Glutamatergic neuron (in vitro differentiated cells): ENCODE results near the gene DLX2. TPM values are rescaled to one million over a fixed set of nuclear protein-coding genes. Genes with fewer than 3 reads are reported as not detected.
"Not testable (repeated sequence)": the region's sequence is repeated elsewhere in the genome, so short reads cannot be mapped to it uniquely, and the experiment has no call there.

Source experiments
- DNase-seq: peaks from one replicate; pipeline ENCODE4 v3.0.0; 2022
- H3K27ac Mint-ChIP-seq: one replicate; pipeline ENCODE4 v1.8.0; 2020; ENCODE audit warnings: mild to moderate bottlenecking, mixed read lengths, inconsistent platforms; ENCODE audit not compliant: unreplicated experiment
- H3K27me3 Mint-ChIP-seq: one replicate; pipeline ENCODE4 v1.8.0; 2020; ENCODE audit warnings: mild to moderate bottlenecking, moderate library complexity, mixed read lengths, inconsistent platforms; ENCODE audit not compliant: unreplicated experiment
- H3K36me3 Mint-ChIP-seq: one replicate; pipeline ENCODE4 v1.8.0; 2020; ENCODE audit warnings: mild to moderate bottlenecking, mixed read lengths, inconsistent platforms; ENCODE audit not compliant: unreplicated experiment
- H3K4me1 Mint-ChIP-seq: one replicate; pipeline ENCODE4 v1.8.0; 2020; ENCODE audit warnings: mild to moderate bottlenecking, low read depth, mixed read lengths, inconsistent platforms; ENCODE audit not compliant: unreplicated experiment
- H3K4me3 Mint-ChIP-seq: one replicate; pipeline ENCODE4 v1.8.0; 2020; ENCODE audit warnings: mild to moderate bottlenecking, mixed read lengths, inconsistent platforms; ENCODE audit not compliant: unreplicated experiment
- H3K9me3 Mint-ChIP-seq: one replicate; pipeline ENCODE4 v1.8.0; 2020; ENCODE audit warnings: mild to moderate bottlenecking, moderate library complexity, mixed read lengths, inconsistent platforms; ENCODE audit not compliant: unreplicated experiment
- CTCF ChIP-seq: fragments of 200-600 bp; sonication (generic); IDR thresholded peaks from one replicate; pipeline ENCODE4 v1.5.0; 2021; ENCODE audit not compliant: partially characterized antibody, unreplicated experiment
- long read RNA-seq: library from polyadenylated mRNA; unstranded; transcript quantifications from one replicate; pipeline ENCODE4 v2.0.0, GENCODE V29; 2020; ENCODE audit not compliant: unreplicated experiment
- total RNA-seq: library from RNA; stranded (reverse); fragmentation: NEBNext Ultra II Directional; extraction: Animal tissue kit (Norgen Biotek cat#: 25700); gene quantifications from one replicate; pipeline ENCODE4 v1.2.1, GENCODE V29; 2021; ENCODE audit not compliant: unreplicated experiment

The DLX2 gene
- 1.4 TPM for total RNA-seq
- long read RNA-seq, result 0 reads

- peak within 1 kb of the TSS; percentile 92 for H3K4me3 Mint-ChIP-seq
- peaks cover 31% of the 10 kb centered on the region for H3K27me3 Mint-ChIP-seq
- H3K36me3 Mint-ChIP-seq, result no peaks in the 10 kb centered on the region
- H3K9me3 Mint-ChIP-seq, result peaks cover 16% of the 10 kb centered on the region
- TF ChIP-seq CTCF, result no peak
- H3K4me1 Mint-ChIP-seq, result peaks cover 18% of the 10 kb centered on the region
- peak; percentile 94 for DNase-seq
- H3K27ac Mint-ChIP-seq, result peak within 1 kb of the TSS; percentile 88
Observed at GRCh38 chr2:172102391-172103359, at the start of gene DLX2. DLX2 (minus strand) TSS chr2:172102900; CDS start chr2:172102538, 362 bp downstream.

DNA sequence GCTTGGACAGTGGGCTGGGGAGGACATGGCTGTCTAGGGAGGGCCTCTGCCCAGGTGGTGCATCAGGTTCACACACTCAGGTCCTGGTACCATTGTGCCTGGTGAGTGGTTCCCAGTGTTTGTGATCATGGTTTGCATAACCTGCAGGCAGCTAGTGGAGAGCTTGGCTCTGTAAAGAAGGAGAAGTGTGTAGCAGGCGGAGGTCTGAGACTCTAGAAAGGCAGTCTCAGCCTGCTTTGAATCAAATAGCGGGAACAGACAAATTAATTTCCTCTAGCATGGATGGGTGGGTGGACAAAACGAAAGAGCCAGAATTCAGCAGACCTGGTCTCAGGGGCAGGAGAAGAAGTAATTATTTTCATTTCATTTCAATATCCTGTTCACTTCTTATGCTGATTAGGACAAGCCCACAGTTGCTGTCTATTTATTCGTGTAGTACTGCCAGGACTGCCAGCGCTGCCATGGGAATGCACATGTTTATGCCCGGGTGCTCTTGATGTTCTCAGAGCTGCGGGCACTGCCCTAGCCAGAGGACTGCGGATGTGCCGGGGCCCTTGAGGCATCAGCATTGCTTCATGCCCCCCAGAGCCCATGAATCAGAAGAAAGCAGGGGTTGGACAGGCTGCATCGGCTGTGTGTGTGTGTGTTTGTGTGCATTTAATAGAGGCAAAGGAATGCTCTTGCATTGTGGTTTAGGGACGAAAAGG lies 45.4 kb upstream of the DLX2 start:
- Mint-ChIP-seq H3K9me3 (no peaks in the 10 kb centered on the region), H3K36me3 (peaks cover 8% of the 10 kb centered on the region), H3K4me3 (no peak overlapping the region), H3K4me1 (no peaks in the 10 kb centered on the region), H3K27me3 (peaks cover 6% of the 10 kb centered on the region), H3K27ac (no peak overlapping the region)
- no peak for TF ChIP-seq CTCF
- no peak for DNase-seq

GRCh38 chr2:172143817-172144216 lies 41.1 kb upstream of the DLX2 start:
- peaks cover 8% of the 10 kb centered on the region for H3K27me3 Mint-ChIP-seq
- DNase-seq, result no peak
- no peak overlapping the region for H3K27ac Mint-ChIP-seq
- no peak for TF ChIP-seq CTCF
- no peak overlapping the region for H3K4me3 Mint-ChIP-seq
- H3K9me3 Mint-ChIP-seq, result peaks cover 3% of the 10 kb centered on the region
- H3K4me1 Mint-ChIP-seq, result no peaks in the 10 kb centered on the region
- peaks cover under 1% of the 10 kb centered on the region for H3K36me3 Mint-ChIP-seq

- H3K9me3 Mint-ChIP-seq, H3K36me3 Mint-ChIP-seq, H3K27ac Mint-ChIP-seq, H3K4me3 Mint-ChIP-seq, DNase-seq, H3K27me3 Mint-ChIP-seq, H3K4me1 Mint-ChIP-seq: not testable (repeated sequence)
Observed at GRCh38 chr2:172138727-172139126, 36.0 kb upstream of the DLX2 start.

DNA sequence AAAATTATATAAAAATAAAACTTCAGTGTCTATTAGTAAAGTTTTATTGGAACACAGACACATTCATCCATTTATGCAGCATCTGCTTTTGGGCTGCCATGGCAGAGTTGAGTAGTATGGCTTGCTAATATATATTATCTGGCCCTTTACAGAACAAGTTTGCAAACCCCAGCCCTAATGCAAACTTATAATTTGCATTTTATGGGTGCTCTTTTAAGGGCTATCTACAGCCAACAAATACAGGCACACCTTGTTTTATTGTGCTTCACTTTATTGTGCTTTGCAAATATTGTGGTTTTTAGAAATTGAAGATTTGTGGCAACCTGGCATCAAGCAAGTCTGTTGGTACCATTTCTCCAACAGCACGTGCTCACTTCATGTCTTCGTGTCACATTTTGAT lies 35.2 kb upstream of the DLX2 start:
- peaks cover 5% of the 10 kb centered on the region for H3K36me3 Mint-ChIP-seq
- H3K27me3 Mint-ChIP-seq, result peaks cover 2% of the 10 kb centered on the region
- peaks cover 3% of the 10 kb centered on the region for H3K9me3 Mint-ChIP-seq
- no peak for DNase-seq
- no peak overlapping the region for H3K27ac Mint-ChIP-seq
- TF ChIP-seq CTCF, result no peak
- H3K4me1 Mint-ChIP-seq, result no peaks in the 10 kb centered on the region
- H3K4me3 Mint-ChIP-seq, result no peak overlapping the region
